Liver (tissue), 3 donors: ENCODE data around the gene S100A1.

Source experiments
- ATF3 ChIP-seq: IDR thresholded peaks from 2 replicates; pipeline ENCODE4 v1.6.1; 2016; ENCODE audit warnings: antibody characterized with exemption
- CTCF ChIP-seq: fragments of 150-350 bp; IDR thresholded peaks from 2 replicates; pipeline ENCODE4 v1.5.1; 2017; ENCODE audit warnings: improper control_type of control experiment, low read depth, low read length; ENCODE audit not compliant: missing input control
- HNF4A ChIP-seq, 2 donors: conservative IDR thresholded peaks; 2 replicates each; pipeline ENCODE4 v1.6.1; 2016; ENCODE audit warnings: antibody characterized with exemption in 2 of 2, mild to moderate bottlenecking in 2 of 2
- JUND ChIP-seq, 2 donors: IDR thresholded peaks; 2 replicates each; pipeline ENCODE4 v1.6.1; 2016; ENCODE audit warnings: antibody characterized with exemption in 2 of 2
- RAD21 ChIP-seq, 2 donors: IDR thresholded peaks; 2 replicates each; pipeline ENCODE4 v1.6.1; 2016; ENCODE audit warnings: antibody characterized with exemption in 2 of 2, mild to moderate bottlenecking in 2 of 2
- TAF1 ChIP-seq: conservative IDR thresholded peaks from 2 replicates; pipeline ENCODE4 v1.6.1; 2016; ENCODE audit warnings: antibody characterized with exemption, mild to moderate bottlenecking
- YY1 ChIP-seq: IDR thresholded peaks from 2 replicates; pipeline ENCODE4 v1.6.1; 2016; ENCODE audit warnings: antibody characterized with exemption, mild to moderate bottlenecking
- TF ChIP-seq, protein P1 (sequence below): IDR thresholded peaks from 2 replicates; pipeline ENCODE4 v1.6.1; 2016; ENCODE audit warnings: antibody characterized with exemption
- TF ChIP-seq, protein P2 (sequence below): IDR thresholded peaks from 2 replicates; pipeline ENCODE4 v1.6.1; 2016; ENCODE audit warnings: antibody characterized with exemption, mild to moderate bottlenecking
- donor health status: healthy.
- donor health status: healthy.

GRCh38 chr1:153643816-153644215 lies 15.6 kb downstream of the S100A1 start:
- no peak for TF ChIP-seq CTCF
- TF ChIP-seq, protein P1, sequence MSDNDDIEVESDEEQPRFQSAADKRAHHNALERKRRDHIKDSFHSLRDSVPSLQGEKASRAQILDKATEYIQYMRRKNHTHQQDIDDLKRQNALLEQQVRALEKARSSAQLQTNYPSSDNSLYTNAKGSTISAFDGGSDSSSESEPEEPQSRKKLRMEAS, result no peak
- TF ChIP-seq, protein P2, sequence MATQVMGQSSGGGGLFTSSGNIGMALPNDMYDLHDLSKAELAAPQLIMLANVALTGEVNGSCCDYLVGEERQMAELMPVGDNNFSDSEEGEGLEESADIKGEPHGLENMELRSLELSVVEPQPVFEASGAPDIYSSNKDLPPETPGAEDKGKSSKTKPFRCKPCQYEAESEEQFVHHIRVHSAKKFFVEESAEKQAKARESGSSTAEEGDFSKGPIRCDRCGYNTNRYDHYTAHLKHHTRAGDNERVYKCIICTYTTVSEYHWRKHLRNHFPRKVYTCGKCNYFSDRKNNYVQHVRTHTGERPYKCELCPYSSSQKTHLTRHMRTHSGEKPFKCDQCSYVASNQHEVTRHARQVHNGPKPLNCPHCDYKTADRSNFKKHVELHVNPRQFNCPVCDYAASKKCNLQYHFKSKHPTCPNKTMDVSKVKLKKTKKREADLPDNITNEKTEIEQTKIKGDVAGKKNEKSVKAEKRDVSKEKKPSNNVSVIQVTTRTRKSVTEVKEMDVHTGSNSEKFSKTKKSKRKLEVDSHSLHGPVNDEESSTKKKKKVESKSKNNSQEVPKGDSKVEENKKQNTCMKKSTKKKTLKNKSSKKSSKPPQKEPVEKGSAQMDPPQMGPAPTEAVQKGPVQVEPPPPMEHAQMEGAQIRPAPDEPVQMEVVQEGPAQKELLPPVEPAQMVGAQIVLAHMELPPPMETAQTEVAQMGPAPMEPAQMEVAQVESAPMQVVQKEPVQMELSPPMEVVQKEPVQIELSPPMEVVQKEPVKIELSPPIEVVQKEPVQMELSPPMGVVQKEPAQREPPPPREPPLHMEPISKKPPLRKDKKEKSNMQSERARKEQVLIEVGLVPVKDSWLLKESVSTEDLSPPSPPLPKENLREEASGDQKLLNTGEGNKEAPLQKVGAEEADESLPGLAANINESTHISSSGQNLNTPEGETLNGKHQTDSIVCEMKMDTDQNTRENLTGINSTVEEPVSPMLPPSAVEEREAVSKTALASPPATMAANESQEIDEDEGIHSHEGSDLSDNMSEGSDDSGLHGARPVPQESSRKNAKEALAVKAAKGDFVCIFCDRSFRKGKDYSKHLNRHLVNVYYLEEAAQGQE, result no peak
- TF ChIP-seq YY1, result no peak
- no peak for TF ChIP-seq RAD21 (IDR thresholded peaks at IDR 0.05)
- peak in 1 of 2 donors; percentile 22 for TF ChIP-seq HNF4A (conservative IDR thresholded peaks at IDR 0.05)
- no peak for TF ChIP-seq ATF3
- TF ChIP-seq JUND (IDR thresholded peaks at IDR 0.05), result no peak
- no peak for TF ChIP-seq TAF1
